GM18517 (cell line): Measurements from ENCODE around the gene C4orf54.

Source experiments
- ATAC-seq: cut with Tn5 transposase; IDR thresholded peaks from one replicate; pipeline ENCODE4 v1.9.1; 2021; ENCODE audit warnings: mild to moderate bottlenecking, moderate library complexity; ENCODE audit not compliant: unreplicated experiment

C4orf54 gene

DNA sequence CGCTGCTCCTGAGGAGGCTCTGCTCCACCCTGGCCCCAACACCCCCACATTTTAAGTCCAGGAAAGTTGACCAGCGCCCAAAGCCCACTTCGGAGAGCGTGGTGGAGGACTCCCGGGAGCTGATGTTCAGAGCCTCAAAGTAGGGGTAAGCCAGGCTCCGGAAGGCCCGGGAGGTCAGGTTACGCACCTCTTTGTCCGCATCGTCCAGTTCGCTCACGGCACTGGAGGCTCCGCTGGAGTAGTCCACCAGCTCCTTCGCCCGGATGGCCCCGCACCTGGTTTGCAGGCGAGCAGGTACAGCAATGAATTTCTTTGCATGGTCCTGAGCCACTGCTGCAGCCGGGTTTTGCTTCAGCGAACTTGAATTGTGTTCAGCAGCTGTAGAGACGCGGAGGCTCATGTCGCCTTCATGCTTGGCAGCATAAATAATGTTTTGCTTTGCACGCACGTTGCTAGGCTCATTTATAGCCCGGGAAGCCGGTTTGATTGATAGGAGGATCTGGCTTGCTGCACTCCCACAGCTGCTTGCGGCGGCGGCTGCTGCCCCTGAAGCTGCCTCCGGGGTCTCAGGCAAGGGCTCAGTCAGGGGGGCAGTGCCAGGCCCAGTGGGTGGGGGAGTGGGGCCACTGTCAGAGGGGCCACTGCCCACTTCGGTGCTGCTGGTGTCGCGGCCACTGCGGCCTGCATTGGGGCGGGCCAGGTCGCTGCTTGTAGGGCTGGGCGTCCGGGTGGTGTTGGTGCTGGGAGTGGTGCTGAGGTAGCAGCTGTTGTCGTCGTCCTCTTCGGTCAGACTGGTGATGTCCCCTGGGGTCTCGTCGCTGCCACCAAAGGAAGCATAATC is 4.8 kb downstream of the C4orf54 start:
- no peak for ATAC-seq

DNA sequence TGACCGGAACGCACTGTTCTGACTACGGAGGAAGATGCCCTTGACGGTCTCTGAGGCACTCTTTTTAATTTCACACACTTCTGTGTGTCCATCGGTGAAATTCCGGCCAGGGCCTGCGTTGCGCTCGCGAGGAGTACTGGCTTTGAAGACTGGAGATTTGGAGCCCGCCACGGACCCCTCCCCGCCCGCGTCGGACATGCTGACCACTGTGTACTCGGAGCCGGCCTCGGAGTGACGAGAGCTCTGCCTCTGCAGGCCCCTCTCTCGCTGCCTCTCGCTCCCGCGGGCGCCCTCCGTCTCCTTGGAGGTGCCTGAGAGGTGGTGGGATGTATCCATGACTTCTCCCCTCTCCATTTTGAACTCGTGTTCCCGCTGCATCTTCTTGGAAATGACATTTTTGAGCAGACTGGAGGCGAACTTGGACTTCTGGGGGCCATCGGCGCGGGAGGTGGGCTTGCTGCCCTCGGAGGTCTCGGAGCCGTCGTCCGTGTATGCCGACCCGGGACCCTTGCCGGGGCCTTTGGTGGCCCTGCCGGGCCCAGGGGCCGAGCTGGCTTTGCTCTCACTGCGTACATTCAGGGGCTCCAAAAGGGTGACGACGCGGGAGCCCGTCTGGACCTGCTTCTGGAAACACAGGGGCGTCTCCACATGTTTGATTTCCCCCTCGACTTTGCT is 5.7 kb downstream of the C4orf54 start:
- no peak for ATAC-seq

DNA sequence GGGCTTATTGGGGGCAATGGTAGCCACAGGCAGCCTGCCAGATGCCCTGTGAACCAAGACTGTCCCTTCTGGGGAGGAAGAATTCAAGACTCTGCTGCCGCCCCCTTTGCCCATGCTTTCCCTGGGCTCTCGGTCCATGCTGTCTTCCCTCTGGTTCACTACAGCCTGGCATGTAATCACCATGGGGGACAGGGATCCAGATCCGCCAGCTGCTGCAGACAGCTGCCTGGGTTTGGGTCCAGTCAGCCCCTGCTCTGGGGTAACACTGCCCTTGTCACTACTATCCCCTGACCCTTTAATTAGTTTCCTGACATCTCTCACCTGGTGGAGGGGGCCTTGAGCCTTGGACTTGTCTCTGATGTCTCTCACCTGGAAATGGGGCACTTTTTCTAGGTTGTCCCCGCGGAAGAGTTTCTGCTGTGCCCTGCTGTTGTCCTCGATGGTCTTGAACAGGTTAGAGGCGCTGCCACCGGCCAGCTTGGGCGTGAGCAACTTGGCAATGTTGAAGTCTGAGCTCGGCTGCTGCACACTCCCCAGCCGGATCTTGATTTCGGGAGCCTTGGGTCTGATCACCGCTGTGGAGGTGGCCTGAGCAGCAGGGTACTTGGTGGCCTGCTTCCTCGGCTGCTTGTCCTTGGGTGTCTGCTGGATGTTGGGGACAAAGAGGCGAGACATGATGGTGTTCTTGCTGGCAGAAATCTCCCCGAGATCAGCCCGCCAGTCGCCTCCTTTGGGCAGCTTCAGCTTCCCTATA is 6.4 kb downstream of the C4orf54 start:
- ATAC-seq: no peak

GRCh38 chr4:99649778-99650177 is 7.8 kb downstream of the C4orf54 start:
- ATAC-seq: no peak

DNA sequence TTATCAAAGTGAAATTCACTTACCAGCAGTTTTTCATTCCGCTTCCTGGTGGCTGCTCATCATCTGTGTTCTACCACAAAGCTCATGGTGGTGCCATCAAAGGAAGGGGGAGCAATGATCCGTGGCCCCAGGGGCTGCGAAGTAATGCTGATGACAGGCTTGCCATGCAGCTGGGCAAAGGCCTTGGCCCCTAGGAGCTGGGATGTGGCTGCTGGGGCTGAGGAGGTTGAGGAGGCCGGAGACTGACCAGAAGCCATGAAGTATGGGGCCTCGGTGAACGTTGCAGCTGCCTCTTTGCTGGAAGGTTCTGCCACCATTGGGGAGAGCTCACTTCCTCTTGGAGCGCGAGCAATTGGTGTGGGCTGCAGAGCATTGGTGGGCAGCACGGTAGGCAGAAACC is 8.4 kb downstream of the C4orf54 start:
- no peak for ATAC-seq

DNA sequence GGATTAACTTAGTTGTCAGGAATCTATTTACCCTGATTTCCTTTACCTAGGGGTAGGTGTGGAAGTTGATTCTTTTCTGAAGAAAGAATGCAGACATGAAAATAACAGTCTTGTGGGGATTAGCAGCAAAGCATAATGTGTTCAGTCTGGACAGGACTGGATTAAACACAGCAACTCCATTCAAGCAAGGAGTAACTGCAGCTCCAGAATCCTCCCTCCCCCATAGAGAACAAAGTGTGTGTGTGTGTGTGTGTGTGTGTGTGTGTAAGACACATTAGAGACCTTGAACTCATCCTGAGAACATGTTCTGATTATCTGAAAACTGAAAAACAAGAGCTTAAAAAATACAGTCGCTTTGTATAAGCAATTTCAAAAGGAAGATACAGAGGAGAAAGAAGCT is 9.3 kb downstream of the C4orf54 start:
- no peak for ATAC-seq

- ATAC-seq: no peak
These were observed 10.6 kb downstream of the C4orf54 start for GRCh38 chr4:99647071-99647470.

DNA sequence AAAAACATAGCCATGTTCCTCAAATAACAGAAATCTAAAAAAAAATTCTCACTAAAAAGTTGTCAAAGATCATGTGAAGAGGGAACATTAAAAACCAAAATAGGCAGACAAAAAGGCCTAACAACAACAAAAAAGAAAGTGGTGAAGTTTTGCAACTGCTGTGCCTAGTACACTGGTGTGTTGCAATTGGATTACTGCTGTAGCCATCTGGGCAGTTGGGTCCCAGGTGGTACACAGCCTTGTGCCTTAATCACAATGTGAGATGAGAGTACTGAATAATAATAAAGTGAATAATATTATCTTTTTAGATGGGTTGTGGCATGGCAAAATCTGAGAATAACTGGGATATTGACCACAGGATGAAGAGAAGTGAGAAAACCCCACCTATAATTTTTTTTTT is 12.0 kb downstream of the C4orf54 start:
- ATAC-seq: no peak

GRCh38 chr4:99645036-99645435 is 12.6 kb downstream of the C4orf54 start:
- ATAC-seq: no peak

DNA sequence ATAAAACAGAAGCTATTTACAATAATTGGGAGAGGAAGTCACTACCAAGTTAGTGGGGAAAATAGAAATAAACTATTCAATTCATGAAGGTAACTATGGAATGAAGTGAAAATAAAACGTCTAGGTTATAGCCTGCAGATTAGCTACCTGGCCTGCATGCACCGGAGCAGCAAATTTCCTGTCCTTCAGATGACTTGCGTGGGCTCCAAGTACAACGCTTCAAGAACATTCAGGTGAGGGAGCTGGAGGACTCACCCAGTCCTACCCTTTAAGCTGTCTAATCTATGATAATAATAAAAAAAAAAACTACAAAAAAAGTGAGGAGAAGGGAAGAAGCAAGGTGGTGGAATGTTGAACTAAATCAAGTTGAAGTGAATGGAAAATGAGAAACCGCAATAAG is 13.2 kb downstream of the C4orf54 start:
- no peak for ATAC-seq

GRCh38 chr4:99642725-99643489 is 14.7 kb downstream of the C4orf54 start:
- no peak for ATAC-seq

GRCh38 chr4:99640676-99641075 is 17.0 kb downstream of the C4orf54 start:
- no peak for ATAC-seq

GRCh38 chr4:99637174-99637573 is 20.5 kb downstream of the C4orf54 start:
- ATAC-seq: no peak

- no peak for ATAC-seq
These were observed 21.2 kb downstream of the C4orf54 start for GRCh38 chr4:99636422-99636821.

- no peak for ATAC-seq
These were observed 22.0 kb downstream of the C4orf54 start for GRCh38 chr4:99635601-99636000.

GRCh38 chr4:99634742-99635360 is 22.8 kb downstream of the C4orf54 start:
- ATAC-seq: no peak

- ATAC-seq: no peak
These were observed 23.9 kb downstream of the C4orf54 start for GRCh38 chr4:99633772-99634171.

- ATAC-seq: no peak
These were observed 26.7 kb downstream of the C4orf54 start for GRCh38 chr4:99630857-99631360.

DNA sequence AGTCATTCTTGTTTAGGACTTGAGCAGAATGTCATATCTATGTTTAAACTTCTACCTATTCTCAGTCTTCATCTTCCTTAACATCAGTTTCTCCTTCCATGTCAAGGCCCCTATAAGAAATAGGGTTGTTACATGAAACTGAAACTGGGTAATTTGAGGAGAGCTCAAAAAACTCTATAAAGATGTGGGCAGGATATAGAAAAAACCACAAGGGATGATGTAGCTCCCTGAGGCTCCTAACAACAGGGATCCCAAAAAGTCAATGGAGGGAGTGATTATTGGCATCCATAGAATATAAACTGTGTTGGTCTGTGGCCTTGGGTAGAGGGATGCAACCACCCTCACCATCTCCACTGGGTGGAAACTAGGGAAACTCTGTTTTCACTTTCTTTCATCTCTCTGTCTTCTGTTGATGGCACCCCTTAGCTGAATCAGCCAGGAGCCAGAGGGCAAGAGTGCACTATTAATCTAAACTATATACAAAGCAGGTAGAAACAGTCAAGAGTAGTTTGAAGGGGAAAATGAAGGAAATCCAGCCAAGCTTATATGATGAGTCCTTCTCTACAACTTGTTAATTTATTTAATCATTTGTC is 27.6 kb downstream of the C4orf54 start:
- ATAC-seq: no peak

GRCh38 chr4:99628040-99628439 is 29.6 kb downstream of the C4orf54 start:
- ATAC-seq: no peak
